H9 (cell line): ENCODE data around the gene RPLP2. TPM values are rescaled to one million over a fixed set of nuclear protein-coding genes. Genes with fewer than 3 reads are reported as not detected.
A peak's percentile ranks its signal among the peaks of the same experiment; 100 is the strongest.

Experiments used
- DNase-seq: peaks from one replicate; pipeline ENCODE4 v3.0.0-alpha.2; 2017
- H2AFZ ChIP-seq: one replicate; pipeline ENCODE4 v1.6.1; 2013; ENCODE audit warnings: mild to moderate bottlenecking, low read length, control low read depth, moderate library complexity
- H2AK5ac ChIP-seq: 2 replicates; pipeline ENCODE4 v1.6.1; 2013; ENCODE audit warnings: low read length, control low read depth, mixed read lengths; ENCODE audit not compliant: insufficient read length
- H2BK120ac ChIP-seq: one replicate; pipeline ENCODE4 v1.6.1; 2013; ENCODE audit warnings: low read depth, mild to moderate bottlenecking, low read length, control low read depth, inconsistent platforms; ENCODE audit not compliant: poor library complexity, severe bottlenecking
- H2BK12ac ChIP-seq: 2 replicates; pipeline ENCODE4 v1.6.1; 2013; ENCODE audit warnings: low read length, control low read depth, mixed read lengths, low read depth; ENCODE audit not compliant: insufficient read length
- H2BK15ac ChIP-seq: 2 replicates; pipeline ENCODE4 v1.6.1; 2013; ENCODE audit warnings: low read depth, low read length, control low read depth
- H2BK20ac ChIP-seq: one replicate; pipeline ENCODE4 v1.6.1; 2013; ENCODE audit warnings: low read depth, mild to moderate bottlenecking, low read length, control low read depth, inconsistent platforms; ENCODE audit not compliant: poor library complexity, severe bottlenecking
- H2BK5ac ChIP-seq: 2 replicates; pipeline ENCODE4 v1.6.1; 2013; ENCODE audit warnings: low read length, control low read depth, mixed read lengths; ENCODE audit not compliant: insufficient read length
- H3K14ac ChIP-seq: 2 replicates; pipeline ENCODE4 v1.6.1; 2013; ENCODE audit warnings: low read length, control low read depth; ENCODE audit not compliant: insufficient read depth
- H3K18ac ChIP-seq: 2 replicates; pipeline ENCODE4 v1.6.1; 2013; ENCODE audit warnings: low read depth, mild to moderate bottlenecking, mixed read lengths, low read length, control low read depth; ENCODE audit not compliant: insufficient read length
- H3K23ac ChIP-seq: 2 replicates; pipeline ENCODE4 v1.6.1; 2013; ENCODE audit warnings: low read length, control low read depth, mixed read lengths, low read depth; ENCODE audit not compliant: insufficient read length
- H3K23me2 ChIP-seq: 2 replicates; pipeline ENCODE4 v1.6.1; 2013; ENCODE audit warnings: low read depth, mild to moderate bottlenecking, mixed read lengths, low read length, control low read depth; ENCODE audit not compliant: insufficient read length, poor library complexity, severe bottlenecking
- H3K27ac ChIP-seq: 2 replicates; pipeline ENCODE4 v1.5.1; 2013; ENCODE audit warnings: low read length, control low read depth, mixed read lengths, low read depth; ENCODE audit not compliant: insufficient read length
- H3K27me3 ChIP-seq: 2 replicates; pipeline ENCODE4 v1.6.1; 2013; ENCODE audit warnings: low read length, control low read depth, inconsistent platforms; ENCODE audit not compliant: insufficient read depth
- H3K4ac ChIP-seq: 2 replicates; pipeline ENCODE4 v1.6.1; 2013; ENCODE audit warnings: low read depth, mild to moderate bottlenecking, control low read depth, inconsistent platforms, low read length, moderate library complexity
- H3K4me1 ChIP-seq: 2 replicates; pipeline ENCODE4 v1.6.1; 2013; ENCODE audit warnings: low read length, control low read depth, inconsistent platforms; ENCODE audit not compliant: insufficient read depth
- H3K4me2 ChIP-seq: 2 replicates; pipeline ENCODE4 v1.6.1; 2013; ENCODE audit warnings: low read length, control low read depth, mixed read lengths; ENCODE audit not compliant: insufficient read length, insufficient read depth
- H3K56ac ChIP-seq: 2 replicates; pipeline ENCODE4 v1.6.1; 2013; ENCODE audit warnings: low read depth, mild to moderate bottlenecking, mixed read lengths, low read length, control low read depth; ENCODE audit not compliant: insufficient read length
- H3K79me1 ChIP-seq: 2 replicates; pipeline ENCODE4 v1.6.1; 2013; ENCODE audit warnings: low read depth, mild to moderate bottlenecking, moderate library complexity, low read length, control low read depth, inconsistent platforms; ENCODE audit not compliant: insufficient read depth, poor library complexity, severe bottlenecking
- H3K79me2 ChIP-seq: 2 replicates; pipeline ENCODE4 v1.6.1; 2013; ENCODE audit warnings: low read length, control low read depth, inconsistent platforms; ENCODE audit not compliant: insufficient read depth
- H3K9ac ChIP-seq: 2 replicates; pipeline ENCODE4 v1.6.1; 2013; ENCODE audit warnings: low read length, control low read depth, mixed read lengths; ENCODE audit not compliant: insufficient read length; ENCODE audit errors: extremely low read depth
- H3K9me3 ChIP-seq: one replicate; pipeline ENCODE4 v1.6.1; 2013; ENCODE audit warnings: low read depth, low read length, inconsistent platforms; ENCODE audit not compliant: control insufficient read depth
- H3T11ph ChIP-seq: one replicate; pipeline ENCODE4 v1.6.1; 2013; ENCODE audit warnings: mild to moderate bottlenecking, low read length, control low read depth, inconsistent platforms
- H4K20me1 ChIP-seq: one replicate; pipeline ENCODE4 v1.6.1; 2013; ENCODE audit not compliant: control insufficient read depth, insufficient read length, insufficient read depth
- H4K5ac ChIP-seq: 2 replicates; pipeline ENCODE4 v1.6.1; 2013; ENCODE audit warnings: low read depth, mild to moderate bottlenecking, mixed read lengths, low read length, control low read depth; ENCODE audit not compliant: insufficient read length
- H4K8ac ChIP-seq: replicated peaks from 2 replicates; pipeline ENCODE4 v1.6.1; 2013; ENCODE audit warnings: low read length, control low read depth, mixed read lengths, low read depth; ENCODE audit not compliant: insufficient read length
- H4K91ac ChIP-seq: 2 replicates; pipeline ENCODE4 v1.6.1; 2013; ENCODE audit warnings: low read depth, mild to moderate bottlenecking, moderate library complexity, mixed read lengths, low read length, control low read depth; ENCODE audit not compliant: insufficient read length
- H3K27ac Mint-ChIP-seq, 3 experiments: 2 replicates in 2 of 3; 3 replicates in 1 of 3; pipeline ENCODE4 v1.8.0; 2020 to 2021; ENCODE audit warnings: mixed read lengths in 3 of 3, mild to moderate bottlenecking in 1 of 3, moderate library complexity in 1 of 3
- H3K27me3 Mint-ChIP-seq: 2 replicates; pipeline ENCODE4 v1.8.0; 2021; ENCODE audit warnings: low read depth, mild to moderate bottlenecking, moderate library complexity, mixed read lengths
- H3K36me3 Mint-ChIP-seq, 3 experiments: 2 replicates in 2 of 3; 3 replicates in 1 of 3; pipeline ENCODE4 v1.8.0; 2020 to 2021; ENCODE audit warnings: low read depth in 3 of 3, mixed read lengths in 3 of 3; ENCODE audit not compliant: insufficient read depth in 1 of 3
- H3K4me1 Mint-ChIP-seq, 2 experiments: 2 replicates each; pipeline ENCODE4 v1.8.0; 2020; ENCODE audit warnings: mixed read lengths in 2 of 2
- H3K4me3 Mint-ChIP-seq, 2 experiments: 2 replicates in 1 of 2; 3 replicates in 1 of 2; pipeline ENCODE4 v1.8.0; 2020 to 2021; ENCODE audit warnings: mild to moderate bottlenecking in 2 of 2, mixed read lengths in 2 of 2, moderate library complexity in 1 of 2
- H3K9me3 Mint-ChIP-seq, 2 experiments: 2 replicates in 1 of 2; 3 replicates in 1 of 2; pipeline ENCODE4 v1.8.0; 2020; ENCODE audit warnings: mild to moderate bottlenecking in 2 of 2, mixed read lengths in 2 of 2, moderate library complexity in 1 of 2
- WGBS: extraction: QIAGEN DNeasy Blood & Tissue Kit; methylation state at CpG from one replicate; pipeline ENCODE4 v1.1.7; 2013; ENCODE audit warnings: missing lambda C conversion rate, low lambda C conversion rate, mixed read lengths; ENCODE audit not compliant: insufficient read length; ENCODE audit errors: extremely low coverage; 5-methylcytosine and 5-hydroxymethylcytosine counted together
- total RNA-seq: library from RNA; stranded (reverse); gene quantifications from 2 replicates; pipeline ENCODE4 v1.2.1, GENCODE V29; 2021
- TF ChIP-seq, protein P1 (sequence below): fragments of 200-600 bp; sonication (generic); conservative IDR thresholded peaks from 3 replicates; pipeline ENCODE4 v1.8.0; 2021; ENCODE audit warnings: antibody characterized with exemption, mild to moderate bottlenecking

The RPLP2 gene
- total RNA-seq, 1 experiment from 2014 or later: 2,138 TPM

DNA sequence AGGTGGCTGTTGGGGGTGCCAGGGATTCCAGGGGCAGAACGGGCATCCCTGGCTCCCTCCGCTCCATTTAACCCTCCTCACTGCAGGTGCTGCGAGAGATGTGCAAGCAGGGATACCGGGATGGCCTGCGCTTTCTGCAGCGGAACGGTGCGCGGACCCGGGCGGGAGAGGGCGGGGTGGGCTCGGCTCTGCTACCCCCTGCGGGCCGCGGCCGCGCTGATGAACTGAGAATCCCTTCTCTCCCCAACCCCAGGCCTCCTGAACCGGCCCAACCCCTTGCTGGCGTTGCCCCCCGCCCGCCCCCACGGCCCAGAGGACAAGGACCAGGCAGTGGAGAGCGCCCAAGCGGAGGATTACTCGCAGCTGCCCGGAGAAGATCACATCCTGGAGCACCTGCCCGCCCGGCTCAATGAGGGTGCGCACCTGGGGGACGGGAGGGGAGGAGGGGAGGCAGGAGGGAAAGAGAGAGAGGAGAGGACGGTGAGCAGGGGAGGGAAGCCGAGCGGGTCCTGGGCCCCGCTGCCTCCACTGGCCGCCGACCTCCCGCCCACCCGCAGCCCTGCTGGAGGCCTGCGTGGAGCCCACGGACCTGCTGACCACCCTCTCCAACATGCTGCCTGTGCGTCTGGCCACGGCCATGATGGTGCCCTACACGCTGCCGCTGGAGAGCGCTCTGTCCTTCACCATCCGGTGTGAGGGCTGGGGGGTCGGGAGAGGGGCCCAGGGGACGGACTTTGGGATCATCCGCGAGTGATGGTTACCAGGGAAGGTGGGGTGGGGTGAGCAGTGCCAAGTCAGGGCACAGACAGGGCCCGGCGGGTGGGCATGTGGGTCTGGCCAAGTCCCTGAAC is 13.9 kb downstream of the RPLP2 start:
- H4K8ac ChIP-seq: no peak overlapping the region
- Mint-ChIP-seq H3K27ac (peak overlapping the region in 1 of 3 experiments; percentile 90; a peak in 1 of 7 replicates), H3K36me3 (peaks cover 0 to 26% (median 13%) of the 10 kb centered on the region in 3 experiments), H3K4me1 (peaks cover 14 to 25% of the 10 kb centered on the region in 2 experiments), H3K4me3 (no peak overlapping the region), H3K9me3 (no peaks in the 10 kb centered on the region; a peak in 1 of 5 replicates), H3K27me3 (peaks cover 12% of the 10 kb centered on the region)
- H3K4me1 ChIP-seq: no peaks in the 10 kb centered on the region; the same call in 1 of the 2 replicates
- no peak overlapping the region for H3K23ac ChIP-seq
- H3K14ac ChIP-seq: no peak overlapping the region
- H3K4me2 ChIP-seq: no peak overlapping the region
- no peak overlapping the region for H3K4ac ChIP-seq
- H2BK12ac ChIP-seq: no peak overlapping the region
- TF ChIP-seq, protein P1, sequence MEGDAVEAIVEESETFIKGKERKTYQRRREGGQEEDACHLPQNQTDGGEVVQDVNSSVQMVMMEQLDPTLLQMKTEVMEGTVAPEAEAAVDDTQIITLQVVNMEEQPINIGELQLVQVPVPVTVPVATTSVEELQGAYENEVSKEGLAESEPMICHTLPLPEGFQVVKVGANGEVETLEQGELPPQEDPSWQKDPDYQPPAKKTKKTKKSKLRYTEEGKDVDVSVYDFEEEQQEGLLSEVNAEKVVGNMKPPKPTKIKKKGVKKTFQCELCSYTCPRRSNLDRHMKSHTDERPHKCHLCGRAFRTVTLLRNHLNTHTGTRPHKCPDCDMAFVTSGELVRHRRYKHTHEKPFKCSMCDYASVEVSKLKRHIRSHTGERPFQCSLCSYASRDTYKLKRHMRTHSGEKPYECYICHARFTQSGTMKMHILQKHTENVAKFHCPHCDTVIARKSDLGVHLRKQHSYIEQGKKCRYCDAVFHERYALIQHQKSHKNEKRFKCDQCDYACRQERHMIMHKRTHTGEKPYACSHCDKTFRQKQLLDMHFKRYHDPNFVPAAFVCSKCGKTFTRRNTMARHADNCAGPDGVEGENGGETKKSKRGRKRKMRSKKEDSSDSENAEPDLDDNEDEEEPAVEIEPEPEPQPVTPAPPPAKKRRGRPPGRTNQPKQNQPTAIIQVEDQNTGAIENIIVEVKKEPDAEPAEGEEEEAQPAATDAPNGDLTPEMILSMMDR: no peak
- H3K79me2 ChIP-seq: no peaks in the 10 kb centered on the region
- no peak overlapping the region for H2BK5ac ChIP-seq
- H3T11ph ChIP-seq: no peak overlapping the region
- no peaks in the 10 kb centered on the region for H3K9me3 ChIP-seq
- no peak overlapping the region for H2BK20ac ChIP-seq
- no peak overlapping the region for H3K18ac ChIP-seq
- no peak for DNase-seq
- no peak overlapping the region for H4K5ac ChIP-seq
- H3K23me2 ChIP-seq: peaks cover 12% of the 10 kb centered on the region
- H3K9ac ChIP-seq: no peak overlapping the region
- H4K91ac ChIP-seq: no peak overlapping the region
- WGBS: no CpG with 5 or more reads among the region's 53 CpGs
- H2AFZ ChIP-seq: no peak overlapping the region
- H3K27ac ChIP-seq: no peak overlapping the region
- H2BK120ac ChIP-seq: no peak overlapping the region
- no peak overlapping the region for H2AK5ac ChIP-seq
- H4K20me1 ChIP-seq: no peaks in the 10 kb centered on the region
- H2BK15ac ChIP-seq: no peak overlapping the region
- H3K79me1 ChIP-seq: no peaks in the 10 kb centered on the region
- H3K27me3 ChIP-seq: no peaks in the 10 kb centered on the region; the same call in 1 of the 2 replicates
- H3K56ac ChIP-seq: no peak overlapping the region
